Trophoblast cell (in vitro differentiated cells and primary cell): ENCODE data around the gene CUBN.

Source experiments
- DNase-seq, 2 donors: peaks; one replicate each; pipeline ENCODE4 v3.0.0-alpha.2; 2016
- H2AFZ ChIP-seq: 2 replicates; pipeline ENCODE4 v1.6.1; 2013; ENCODE audit warnings: low read length, moderate library complexity, mild to moderate bottlenecking; ENCODE audit not compliant: insufficient read depth, poor library complexity
- H2AK5ac ChIP-seq: 2 replicates; pipeline ENCODE4 v1.6.1; 2013; ENCODE audit warnings: mild to moderate bottlenecking, low read length
- H2BK120ac ChIP-seq: 2 replicates; pipeline ENCODE4 v1.6.1; 2013; ENCODE audit warnings: low read length, mild to moderate bottlenecking, moderate library complexity; ENCODE audit not compliant: insufficient read depth, poor library complexity
- H2BK12ac ChIP-seq: 2 replicates; pipeline ENCODE4 v1.6.1; 2013; ENCODE audit warnings: mild to moderate bottlenecking, low read length, moderate library complexity
- H2BK5ac ChIP-seq: 2 replicates; pipeline ENCODE4 v1.6.1; 2013; ENCODE audit warnings: low read length, low read depth, moderate library complexity, mild to moderate bottlenecking; ENCODE audit not compliant: poor library complexity
- H3K14ac ChIP-seq: 2 replicates; pipeline ENCODE4 v1.6.1; 2013; ENCODE audit warnings: mild to moderate bottlenecking, low read length
- H3K18ac ChIP-seq: 2 replicates; pipeline ENCODE4 v1.6.1; 2013; ENCODE audit warnings: mild to moderate bottlenecking, low read length
- H3K23ac ChIP-seq: 2 replicates; pipeline ENCODE4 v1.6.1; 2013; ENCODE audit warnings: low read length
- H3K27ac ChIP-seq: 2 replicates; pipeline ENCODE4 v1.5.1; 2013; ENCODE audit warnings: low read depth, mild to moderate bottlenecking, inconsistent platforms, low read length, moderate library complexity
- H3K27me3 ChIP-seq: 2 replicates; pipeline ENCODE4 v1.6.1; 2013; ENCODE audit warnings: inconsistent platforms, mild to moderate bottlenecking, low read length, moderate library complexity; ENCODE audit not compliant: insufficient read depth
- H3K36me3 ChIP-seq, 2 experiments: 1 replicate in 1 of 2; 2 replicates in 1 of 2; pipeline ENCODE4 v1.6.1; 2013; ENCODE audit warnings: low read length in 2 of 2, mild to moderate bottlenecking in 2 of 2, moderate library complexity in 1 of 2; ENCODE audit not compliant: insufficient read depth in 2 of 2, control insufficient read depth in 1 of 2
- H3K4ac ChIP-seq: 2 replicates; pipeline ENCODE4 v1.6.1; 2013; ENCODE audit warnings: low read depth, mild to moderate bottlenecking, low read length, moderate library complexity
- H3K4me1 ChIP-seq, 2 experiments: 1 replicate in 1 of 2; 2 replicates in 1 of 2; pipeline ENCODE4 v1.6.1; 2013; ENCODE audit warnings: low read length in 2 of 2, mild to moderate bottlenecking in 2 of 2, moderate library complexity in 1 of 2; ENCODE audit not compliant: insufficient read depth in 2 of 2, control insufficient read depth in 1 of 2
- H3K4me2 ChIP-seq: 2 replicates; pipeline ENCODE4 v1.6.1; 2013; ENCODE audit warnings: inconsistent platforms, mild to moderate bottlenecking, low read length, moderate library complexity
- H3K4me3 ChIP-seq: 2 replicates; pipeline ENCODE4 v1.5.1; 2013; ENCODE audit warnings: mild to moderate bottlenecking, low read depth, low read length, inconsistent platforms
- H3K79me1 ChIP-seq: one replicate; pipeline ENCODE4 v1.6.1; 2013; ENCODE audit warnings: low read length
- H3K79me2 ChIP-seq: 2 replicates; pipeline ENCODE4 v1.6.1; 2013; ENCODE audit warnings: low read length, mild to moderate bottlenecking; ENCODE audit not compliant: control insufficient read depth, insufficient read depth, poor library complexity
- H3K9ac ChIP-seq: 2 replicates; pipeline ENCODE4 v1.6.1; 2013; ENCODE audit warnings: mild to moderate bottlenecking, low read length
- H3K9me3 ChIP-seq: 2 replicates; pipeline ENCODE4 v1.6.1; 2013; ENCODE audit warnings: low read depth, mild to moderate bottlenecking, control low read depth, inconsistent platforms, low read length; ENCODE audit not compliant: insufficient read depth
- H4K12ac ChIP-seq: 2 replicates; pipeline ENCODE4 v1.6.1; 2013; ENCODE audit warnings: low read depth, mild to moderate bottlenecking, low read length, moderate library complexity
- H4K8ac ChIP-seq: 2 replicates; pipeline ENCODE4 v1.6.1; 2013; ENCODE audit warnings: low read depth, mild to moderate bottlenecking, low read length, moderate library complexity
- H4K91ac ChIP-seq: one replicate; pipeline ENCODE4 v1.6.1; 2013; ENCODE audit warnings: low read depth, mild to moderate bottlenecking, low read length, moderate library complexity
- WGBS: extraction: QIAGEN DNeasy Blood & Tissue Kit; methylation state at CpG from one replicate; pipeline ENCODE4 v1.1.7; 2013; ENCODE audit warnings: missing lambda C conversion rate; ENCODE audit not compliant: insufficient read length, insufficient coverage; ENCODE audit errors: extremely low coverage; 5-methylcytosine and 5-hydroxymethylcytosine counted together

The CUBN gene

DNA sequence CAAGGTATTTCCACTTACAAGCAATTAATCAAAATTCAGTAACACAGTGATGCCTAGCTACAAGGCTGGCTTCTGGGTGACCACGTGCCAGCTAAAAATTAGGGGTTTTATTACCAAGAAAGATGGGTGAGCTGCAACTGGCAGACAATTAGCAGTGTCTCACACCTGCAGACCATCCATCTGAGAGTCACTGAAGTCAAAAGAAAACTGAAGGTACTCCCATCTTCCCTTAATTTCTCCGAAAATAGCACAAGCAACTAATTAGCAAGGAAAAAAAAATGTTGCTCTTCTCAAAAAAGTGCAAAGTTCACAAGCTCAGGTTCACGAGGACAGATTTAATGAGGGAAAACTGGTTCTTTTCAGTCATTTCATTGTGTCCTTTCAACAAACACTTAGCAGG, 340.8 kb downstream of the CUBN start:
- H3K9me3 ChIP-seq, result no peaks in the 10 kb centered on the region
- H3K18ac ChIP-seq, result no peak overlapping the region
- no peak overlapping the region for H4K12ac ChIP-seq
- peaks cover 0 to 7% of the 10 kb centered on the region in 2 experiments for H3K4me1 ChIP-seq
- no peaks in the 10 kb centered on the region for H3K27me3 ChIP-seq
- H3K4me3 ChIP-seq, result no peak overlapping the region
- no peak overlapping the region for H4K8ac ChIP-seq
- no peak overlapping the region for H3K14ac ChIP-seq
- H3K27ac ChIP-seq, result no peak overlapping the region
- no CpG with 5 or more reads among the region's 3 CpGs for WGBS
- no peak for DNase-seq
- H3K36me3 ChIP-seq, result no peaks in the 10 kb centered on the region
- H3K23ac ChIP-seq, result no peak overlapping the region
- H2BK12ac ChIP-seq, result no peak overlapping the region
- H3K4me2 ChIP-seq, result no peak overlapping the region
- no peak overlapping the region for H2BK5ac ChIP-seq
- H2BK120ac ChIP-seq, result no peak overlapping the region
- no peak overlapping the region for H3K9ac ChIP-seq
- no peaks in the 10 kb centered on the region for H3K79me2 ChIP-seq
- H2AFZ ChIP-seq, result no peak overlapping the region
- H2AK5ac ChIP-seq, result no peak overlapping the region
- H3K79me1 ChIP-seq, result no peaks in the 10 kb centered on the region
- H3K4ac ChIP-seq, result no peak overlapping the region
- H4K91ac ChIP-seq, result no peak overlapping the region

DNA sequence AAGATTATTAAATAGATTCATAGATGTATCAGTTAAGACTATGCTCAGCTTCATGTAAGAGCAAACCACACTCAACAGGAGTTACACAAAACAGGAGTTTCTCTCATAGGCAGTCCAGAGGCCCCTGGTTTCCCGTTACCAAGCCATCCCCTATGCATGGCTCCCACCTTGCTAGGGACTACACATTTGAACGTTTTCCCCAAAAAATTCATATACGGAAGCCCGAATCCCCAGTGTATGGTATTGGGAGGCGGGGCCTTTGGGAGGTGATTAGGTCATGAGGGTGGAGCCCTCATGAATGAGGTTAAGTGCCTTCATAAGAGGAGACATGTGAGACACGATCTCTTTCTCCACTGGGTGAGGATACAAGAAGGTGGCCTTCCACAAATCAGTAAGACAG, 341.5 kb downstream of the CUBN start:
- Histone ChIP-seq H3K4ac (no peak overlapping the region), H2BK5ac (no peak overlapping the region), H2AK5ac (no peak overlapping the region), H3K18ac (no peak overlapping the region), H2BK12ac (no peak overlapping the region), H2BK120ac (no peak overlapping the region), H3K14ac (no peak overlapping the region), H3K79me2 (no peaks in the 10 kb centered on the region), H3K4me3 (no peak overlapping the region), H3K9ac (no peak overlapping the region), H3K36me3 (no peaks in the 10 kb centered on the region), H4K8ac (no peak overlapping the region), H4K91ac (no peak overlapping the region), H3K27ac (no peak overlapping the region), H3K79me1 (no peaks in the 10 kb centered on the region), H3K23ac (no peak overlapping the region), H3K27me3 (no peaks in the 10 kb centered on the region), H3K4me1 (peaks cover 0 to 7% of the 10 kb centered on the region in 2 experiments), H3K4me2 (no peak overlapping the region), H2AFZ (no peak overlapping the region), H3K9me3 (no peaks in the 10 kb centered on the region), H4K12ac (no peak overlapping the region)
- no peak for DNase-seq
- no CpG with 5 or more reads among the region's 6 CpGs for WGBS

DNA sequence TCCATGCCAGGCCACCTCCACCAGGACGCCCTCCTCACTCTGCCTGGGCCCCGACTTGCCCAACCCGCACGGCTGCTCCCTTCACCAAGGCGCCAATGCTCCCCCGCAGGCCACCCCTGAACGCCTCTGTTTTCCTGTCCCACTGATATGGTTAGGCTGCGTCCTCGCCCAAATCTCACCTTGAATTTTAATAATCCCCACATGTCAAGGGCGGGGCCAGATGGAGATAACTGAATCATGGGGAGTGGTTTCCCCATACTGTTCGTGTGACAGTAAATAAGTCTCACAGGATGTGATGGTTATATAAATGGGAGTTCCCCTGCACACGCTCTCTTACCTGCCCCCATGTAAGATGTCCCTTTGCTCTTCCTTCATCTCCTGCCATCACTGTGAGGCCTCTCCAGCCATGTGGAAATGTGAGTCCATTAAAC, 342.2 kb downstream of the CUBN start:
- Histone ChIP-seq H2AK5ac (no peak overlapping the region), H3K4me3 (no peak overlapping the region), H2BK5ac (no peak overlapping the region), H3K14ac (no peak overlapping the region), H3K27me3 (no peaks in the 10 kb centered on the region), H4K91ac (no peak overlapping the region), H2BK12ac (no peak overlapping the region), H4K8ac (no peak overlapping the region), H2BK120ac (no peak overlapping the region), H3K79me1 (no peaks in the 10 kb centered on the region), H3K23ac (no peak overlapping the region), H3K79me2 (no peaks in the 10 kb centered on the region), H3K27ac (no peak overlapping the region), H3K9me3 (no peaks in the 10 kb centered on the region), H3K36me3 (no peaks in the 10 kb centered on the region), H3K9ac (no peak overlapping the region), H3K18ac (no peak overlapping the region), H3K4me2 (no peak overlapping the region), H3K4ac (no peak overlapping the region), H4K12ac (no peak overlapping the region), H2AFZ (no peak overlapping the region), H3K4me1 (peaks cover 0 to 7% of the 10 kb centered on the region in 2 experiments)
- DNase-seq, result no peak
- no CpG with 5 or more reads among the region's 12 CpGs for whole genome bisulfite sequencing

DNA sequence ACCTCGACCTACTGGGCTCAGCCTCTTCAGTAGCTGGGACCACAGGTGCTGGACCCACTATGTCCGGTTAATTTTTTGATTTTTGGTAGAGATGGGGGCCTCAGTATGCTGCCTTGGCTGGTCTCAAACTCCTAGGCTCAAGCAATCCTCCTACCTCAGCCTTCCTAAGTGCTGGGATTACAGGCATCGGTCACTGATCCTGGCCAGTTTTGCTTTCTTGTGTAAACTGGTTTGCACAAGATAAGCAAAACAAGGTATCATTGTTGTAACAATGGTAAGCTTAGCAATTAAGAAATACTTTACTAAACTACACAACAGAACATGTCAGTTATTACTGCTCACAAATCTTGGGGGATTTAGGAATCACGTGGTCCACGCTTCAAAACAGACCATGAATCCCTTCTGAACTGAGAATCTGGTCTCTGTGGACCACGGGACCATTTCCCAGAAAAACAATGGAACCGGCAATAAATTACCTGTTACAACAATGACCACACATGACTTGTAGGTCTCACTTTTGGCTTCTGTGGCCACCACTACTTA, 349.2 kb downstream of the CUBN start:
- no peak overlapping the region for H3K23ac ChIP-seq

More for the DNA sequence above, 349.2 kb downstream of the CUBN start:
- Histone ChIP-seq H3K4me3 (no peak overlapping the region), H3K18ac (no peak overlapping the region), H4K91ac (no peak overlapping the region), H3K14ac (no peak overlapping the region), H4K8ac (no peak overlapping the region), H2AFZ (no peak overlapping the region), H2BK12ac (no peak overlapping the region), H3K4ac (no peak overlapping the region), H2BK120ac (no peak overlapping the region), H3K79me2 (no peaks in the 10 kb centered on the region), H4K12ac (no peak overlapping the region), H3K4me2 (no peak overlapping the region), H3K4me1 (no peaks in the 10 kb centered on the region), H3K9me3 (no peaks in the 10 kb centered on the region), H3K79me1 (no peaks in the 10 kb centered on the region), H3K27me3 (no peaks in the 10 kb centered on the region), H2BK5ac (no peak overlapping the region), H3K27ac (no peak overlapping the region), H3K36me3 (peaks cover 0 to 9% of the 10 kb centered on the region in 2 experiments), H3K9ac (no peak overlapping the region), H2AK5ac (no peak overlapping the region)
- no peak for DNase-seq
- no CpG with 5 or more reads among the region's 7 CpGs for WGBS
